ENCODE results near the gene CLEC5A.
"Not testable (repeated sequence)": the region's sequence is repeated elsewhere in the genome, so short reads cannot be mapped to it uniquely, and the experiment has no call there.

The CLEC5A gene

GRCh38 chr7:141906285-141906684 lies 40.5 kb downstream of the CLEC5A start:
- Histone ChIP-seq H3K27me3 (ENCODE audit: low read depth, low read length) (no peaks in the 10 kb centered on the region; the same call in 1 of the 2 replicates), H2AFZ (ENCODE audit: low read depth, low read length) (no peak overlapping the region), H3K4me2 (ENCODE audit: low read length) (no peak overlapping the region), H3K4me3 (ENCODE audit: low read length) (no peak overlapping the region), H3K27ac (ENCODE audit: low read length) (no peak overlapping the region), H3K9me3 (ENCODE audit: insufficient read depth, low read length) (no peaks in the 10 kb centered on the region), H3K4me1 (ENCODE audit: low read length) (peaks cover 2% of the 10 kb centered on the region; the same call in 1 of the 2 replicates), H3K36me3 (replicated peaks; ENCODE audit: low read depth, low read length) (no peaks in the 10 kb centered on the region), H3K79me2 (ENCODE audit: low read length) (no peaks in the 10 kb centered on the region), H3K9ac (ENCODE audit: low read length) (no peak overlapping the region), H4K20me1 (ENCODE audit: insufficient read depth, low read length) (no peaks in the 10 kb centered on the region)
- TF ChIP-seq EZH2phosphoT487 (IDR thresholded peaks at IDR 0.05; ENCODE audit: low read depth), result no peak
- TF ChIP-seq CTCF (IDR thresholded peaks at IDR 0.05; ENCODE audit: low read depth, low read length), result no peak

- not testable (repeated sequence) for H4K20me1 ChIP-seq (ENCODE audit: insufficient read depth, low read length); H3K4me3 ChIP-seq (ENCODE audit: low read length); H3K9ac ChIP-seq (ENCODE audit: low read length); H3K27me3 ChIP-seq (ENCODE audit: low read depth, low read length); H3K79me2 ChIP-seq (ENCODE audit: low read length); H3K36me3 ChIP-seq (replicated peaks; ENCODE audit: low read depth, low read length); H3K4me1 ChIP-seq (ENCODE audit: low read length); H3K4me2 ChIP-seq (ENCODE audit: low read length); H3K27ac ChIP-seq (ENCODE audit: low read length); H2AFZ ChIP-seq (ENCODE audit: low read depth, low read length); H3K9me3 ChIP-seq (ENCODE audit: insufficient read depth, low read length)
Observed at GRCh38 chr7:141899366-141899765, 47.4 kb downstream of the CLEC5A start.

- H3K27me3 ChIP-seq (ENCODE audit: low read depth, low read length), result no peaks in the 10 kb centered on the region
- H3K4me1 ChIP-seq (ENCODE audit: low read length), result peaks cover 16% of the 10 kb centered on the region
- no peaks in the 10 kb centered on the region for H4K20me1 ChIP-seq (ENCODE audit: insufficient read depth, low read length)
- no peaks in the 10 kb centered on the region for H3K9me3 ChIP-seq (ENCODE audit: insufficient read depth, low read length)
- H3K27ac ChIP-seq (ENCODE audit: low read length), result no peak overlapping the region
- H3K36me3 ChIP-seq (replicated peaks; ENCODE audit: low read depth, low read length), result no peaks in the 10 kb centered on the region
- H2AFZ ChIP-seq (ENCODE audit: low read depth, low read length), result no peak overlapping the region
- TF ChIP-seq EZH2phosphoT487 (IDR thresholded peaks at IDR 0.05; ENCODE audit: low read depth) (no peak), CTCF (IDR thresholded peaks at IDR 0.05; ENCODE audit: low read depth, low read length) (no peak)
- no peak overlapping the region for H3K4me2 ChIP-seq (ENCODE audit: low read length)
- no peak overlapping the region for H3K9ac ChIP-seq (ENCODE audit: low read length)
- no peak overlapping the region for H3K4me3 ChIP-seq (ENCODE audit: low read length)
- no peaks in the 10 kb centered on the region for H3K79me2 ChIP-seq (ENCODE audit: low read length)
Observed at GRCh38 chr7:141891336-141891735, 55.4 kb downstream of the CLEC5A start.

GRCh38 chr7:141889321-141889720 lies 57.5 kb downstream of the CLEC5A start:
- Histone ChIP-seq H4K20me1 (ENCODE audit: insufficient read depth, low read length) (no peaks in the 10 kb centered on the region), H3K9ac (ENCODE audit: low read length) (no peak overlapping the region), H3K4me1 (ENCODE audit: low read length) (peaks cover 36% of the 10 kb centered on the region), H3K36me3 (replicated peaks; ENCODE audit: low read depth, low read length) (no peaks in the 10 kb centered on the region), H3K27me3 (ENCODE audit: low read depth, low read length) (no peaks in the 10 kb centered on the region), H3K4me3 (ENCODE audit: low read length) (no peak overlapping the region), H2AFZ (ENCODE audit: low read depth, low read length) (no peak overlapping the region), H3K4me2 (ENCODE audit: low read length) (peak overlapping the region; percentile 49), H3K9me3 (ENCODE audit: insufficient read depth, low read length) (no peaks in the 10 kb centered on the region), H3K27ac (ENCODE audit: low read length) (0 out of 2 replicates have a peak overlapping the region, but pooled peaks have one; percentile 13), H3K79me2 (ENCODE audit: low read length) (no peaks in the 10 kb centered on the region)
- TF ChIP-seq EZH2phosphoT487 (IDR thresholded peaks at IDR 0.05; ENCODE audit: low read depth), result no peak
- TF ChIP-seq CTCF (IDR thresholded peaks at IDR 0.05; ENCODE audit: low read depth, low read length), result no peak
